HG03108 (cell line): ENCODE measurements around the gene GASK1A.

Source experiments
- ATAC-seq: cut with Tn5 transposase; IDR thresholded peaks from one replicate; pipeline ENCODE4 v1.9.1; 2021; ENCODE audit warnings: moderate library complexity; ENCODE audit not compliant: unreplicated experiment

The GASK1A gene

GRCh38 chr3:43080726-43081568 lies 101.8 kb downstream of the GASK1A start:
- no peak for ATAC-seq

GRCh38 chr3:43081796-43082195 lies 102.7 kb downstream of the GASK1A start:
- ATAC-seq = no peak

GRCh38 chr3:43082457-43082856 lies 103.3 kb downstream of the GASK1A start:
- ATAC-seq = no peak

GRCh38 chr3:43086460-43087165 lies 107.5 kb downstream of the GASK1A start:
- no peak for ATAC-seq

- ATAC-seq = no peak
Observed at GRCh38 chr3:43087249-43087776, 108.2 kb downstream of the GASK1A start.

GRCh38 chr3:43089081-43089480 lies 110.0 kb downstream of the GASK1A start:
- ATAC-seq = no peak

- ATAC-seq = no peak
Observed at GRCh38 chr3:43090238-43090637, 111.1 kb downstream of the GASK1A start.

GRCh38 chr3:43091481-43091880 lies 112.4 kb downstream of the GASK1A start:
- no peak for ATAC-seq

- no peak for ATAC-seq
Observed at GRCh38 chr3:43093006-43093405, 113.9 kb downstream of the GASK1A start.

GRCh38 chr3:43093974-43094373 lies 114.9 kb downstream of the GASK1A start:
- ATAC-seq = no peak

- ATAC-seq = no peak
Observed at GRCh38 chr3:43094381-43094780, 115.3 kb downstream of the GASK1A start.

- no peak for ATAC-seq
Observed at GRCh38 chr3:43094851-43095250, 115.7 kb downstream of the GASK1A start.

GRCh38 chr3:43095370-43095769 lies 116.3 kb downstream of the GASK1A start:
- no peak for ATAC-seq

- no peak for ATAC-seq
Observed at GRCh38 chr3:43096761-43097160, 117.7 kb downstream of the GASK1A start.

- ATAC-seq = no peak
Observed at GRCh38 chr3:43097400-43098080, 118.4 kb downstream of the GASK1A start.

- no peak for ATAC-seq
Observed at GRCh38 chr3:43098761-43099160, 119.7 kb downstream of the GASK1A start.

GRCh38 chr3:43102773-43103480 lies 123.8 kb downstream of the GASK1A start:
- no peak for ATAC-seq

- ATAC-seq = no peak
Observed at GRCh38 chr3:43104039-43104438, 124.9 kb downstream of the GASK1A start.

- ATAC-seq = no peak
Observed at GRCh38 chr3:43104660-43105595, 125.8 kb downstream of the GASK1A start.
